OCI-LY7 (cell line): Measurements from ENCODE around the gene TDRD1. TPM values are rescaled to one million over a fixed set of nuclear protein-coding genes. Genes with fewer than 3 reads are reported as not detected.

Source experiments
- BruUV-seq: library from RNA; stranded (reverse); fragments of 400-500 nt; replicated peaks from 2 replicates; lab custom pipeline; 2021; lab: Mats Ljungman, UMichigan
- CTCF ChIA-PET: fragments of 300-600 bp; sonication (Branson Sonifier 250); formaldehyde crosslinking; loops from one replicate; lab custom pipeline; 2022; ENCODE audit warnings: antibody characterized with exemption; ENCODE audit not compliant: unreplicated experiment; lab: Charles Lee
- POLR2A ChIA-PET: fragments of 300-600 bp; sonication (Branson Sonifier 250); formaldehyde crosslinking; loops from one replicate; lab custom pipeline; 2022; ENCODE audit warnings: antibody characterized with exemption; lab: Charles Lee
- DNase-seq: peaks from one replicate; pipeline ENCODE4 v3.0.0-alpha.2; 2015; ENCODE audit warnings: low spot score
- H2AFZ ChIP-seq: fragments of 200-600 bp; sonication (generic), shearing (Covaris generic); 2 replicates; pipeline ENCODE4 v1.6.1; 2014; ENCODE audit warnings: mild to moderate bottlenecking, antibody characterized with exemption, low read length, moderate library complexity
- H3K27ac ChIP-seq: fragments of 200-600 bp; sonication (generic); 2 replicates; pipeline ENCODE4 v1.5.1; 2014; ENCODE audit warnings: mixed run types, low read depth, mild to moderate bottlenecking, moderate library complexity, low read length, inconsistent platforms; ENCODE audit not compliant: poor library complexity, severe bottlenecking
- H3K36me3 ChIP-seq: fragments of 200-600 bp; sonication (generic); 2 replicates; pipeline ENCODE4 v1.6.1; 2014; ENCODE audit warnings: mild to moderate bottlenecking, antibody characterized with exemption, low read length, moderate library complexity, mixed read lengths; ENCODE audit not compliant: insufficient read depth
- H3K4me1 ChIP-seq: fragments of 200-600 bp; sonication (generic); 2 replicates; pipeline ENCODE4 v1.5.1; 2014; ENCODE audit warnings: mild to moderate bottlenecking, low read length; ENCODE audit not compliant: insufficient read depth, poor library complexity, severe bottlenecking
- H3K4me2 ChIP-seq: fragments of 200-600 bp; sonication (generic); 2 replicates; pipeline ENCODE4 v1.6.1; 2014; ENCODE audit warnings: mild to moderate bottlenecking, low read length
- H3K4me3 ChIP-seq: fragments of 200-600 bp; sonication (generic); 2 replicates; pipeline ENCODE4 v1.5.1; 2014; ENCODE audit warnings: mild to moderate bottlenecking, low read depth, low read length; ENCODE audit not compliant: poor library complexity, severe bottlenecking
- H3K79me2 ChIP-seq: fragments of 200-600 bp; sonication (generic); 2 replicates; pipeline ENCODE4 v1.6.1; 2016; ENCODE audit warnings: low read depth, mild to moderate bottlenecking, low read length, moderate library complexity, mixed read lengths; ENCODE audit not compliant: insufficient read depth
- H3K9me2 ChIP-seq: fragments of 200-600 bp; sonication (generic); 2 replicates; pipeline ENCODE4 v1.6.1; 2016; ENCODE audit warnings: mild to moderate bottlenecking, low read length, mixed read lengths; ENCODE audit not compliant: insufficient read depth
- H3K9me3 ChIP-seq: fragments of 200-600 bp; sonication (generic); 2 replicates; pipeline ENCODE4 v1.6.1; 2014; ENCODE audit warnings: mild to moderate bottlenecking, mixed run types, low read length, mixed read lengths
- H4K20me1 ChIP-seq: fragments of 200-600 bp; sonication (generic); 2 replicates; pipeline ENCODE4 v1.6.1; 2014; ENCODE audit warnings: mild to moderate bottlenecking, antibody characterized with exemption, low read length, moderate library complexity, mixed read lengths; ENCODE audit not compliant: insufficient read depth
- EZH2phosphoT487 ChIP-seq: fragments of 200-600 bp; sonication (generic); IDR thresholded peaks from 2 replicates; pipeline ENCODE4 v1.6.1; 2018; ENCODE audit warnings: low read depth, borderline replicate concordance, mild to moderate bottlenecking, mixed run types, antibody characterized with exemption, low read length, moderate library complexity, mixed read lengths
- intact Hi-C: fragments of 100-400 bp; cut with micrococcal nuclease; formaldehyde crosslinking; loops from one replicate; pipeline ENCODE4 v1.10.0; 2022; ENCODE audit not compliant: unreplicated experiment
- total RNA-seq, 2 experiments: library from RNA; depleted of rRNA in 1 of 2; stranded (reverse); fragments of >200 nt in 1 of 2; shearing (Covaris generic) in 1 of 2; gene quantifications; 2 replicates each; pipeline ENCODE4 v1.2.3, GENCODE V29; 2014 to 2022
- TF ChIP-seq, protein P1 (sequence below): fragments of 200-600 bp; sonication (generic); conservative IDR thresholded peaks from 2 replicates; pipeline ENCODE4 v1.5.1; 2014; ENCODE audit warnings: mild to moderate bottlenecking, antibody characterized with exemption, low read length, moderate library complexity, mixed read lengths

Gene TDRD1
- total RNA-seq, 2 experiments from 2014 or later = not detected

DNA sequence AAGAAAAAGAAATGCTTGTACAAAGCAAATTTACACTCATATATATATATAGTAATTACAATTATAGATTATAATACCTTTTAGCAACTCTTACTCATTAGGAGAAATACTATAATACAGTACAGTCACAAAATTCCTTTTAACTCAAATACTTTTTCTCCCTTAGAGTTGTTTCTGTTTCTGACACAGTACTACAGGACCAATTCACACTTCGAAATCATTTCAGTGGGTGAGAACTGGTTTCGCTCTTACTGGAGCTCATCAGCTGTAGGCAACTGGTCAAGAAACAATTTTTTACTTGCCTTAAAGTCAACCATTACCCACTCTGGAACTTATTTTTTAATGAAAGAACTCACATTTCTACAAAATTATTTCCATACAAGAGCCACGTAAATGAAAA lies 11.2 kb upstream of the TDRD1 start:
- Histone ChIP-seq H4K20me1 (no peaks in the 10 kb centered on the region), H3K9me2 (no peaks in the 10 kb centered on the region), H2AFZ (no peak overlapping the region), H3K36me3 (peaks cover 28% of the 10 kb centered on the region), H3K79me2 (peaks cover 21% of the 10 kb centered on the region; the same call in 1 of the 2 replicates), H3K4me3 (no peak overlapping the region), H3K27ac (no peak overlapping the region), H3K4me1 (peaks cover 10% of the 10 kb centered on the region), H3K4me2 (no peak overlapping the region), H3K9me3 (peaks cover 4% of the 10 kb centered on the region; the same call in 1 of the 2 replicates)
- CTCF ChIA-PET = no interaction called here
- BruUV-seq = no TSS peak
- intact Hi-C loops = no loop called here
- POLR2A ChIA-PET = interaction anchor here (0.7 to 1.5 kb wide), 2 partner anchors 8 to 11 kb away, joined by 4 to 6 read pairs; no protein-coding TSS in a partner anchor
- no peak for DNase-seq
- TF ChIP-seq, protein P1, sequence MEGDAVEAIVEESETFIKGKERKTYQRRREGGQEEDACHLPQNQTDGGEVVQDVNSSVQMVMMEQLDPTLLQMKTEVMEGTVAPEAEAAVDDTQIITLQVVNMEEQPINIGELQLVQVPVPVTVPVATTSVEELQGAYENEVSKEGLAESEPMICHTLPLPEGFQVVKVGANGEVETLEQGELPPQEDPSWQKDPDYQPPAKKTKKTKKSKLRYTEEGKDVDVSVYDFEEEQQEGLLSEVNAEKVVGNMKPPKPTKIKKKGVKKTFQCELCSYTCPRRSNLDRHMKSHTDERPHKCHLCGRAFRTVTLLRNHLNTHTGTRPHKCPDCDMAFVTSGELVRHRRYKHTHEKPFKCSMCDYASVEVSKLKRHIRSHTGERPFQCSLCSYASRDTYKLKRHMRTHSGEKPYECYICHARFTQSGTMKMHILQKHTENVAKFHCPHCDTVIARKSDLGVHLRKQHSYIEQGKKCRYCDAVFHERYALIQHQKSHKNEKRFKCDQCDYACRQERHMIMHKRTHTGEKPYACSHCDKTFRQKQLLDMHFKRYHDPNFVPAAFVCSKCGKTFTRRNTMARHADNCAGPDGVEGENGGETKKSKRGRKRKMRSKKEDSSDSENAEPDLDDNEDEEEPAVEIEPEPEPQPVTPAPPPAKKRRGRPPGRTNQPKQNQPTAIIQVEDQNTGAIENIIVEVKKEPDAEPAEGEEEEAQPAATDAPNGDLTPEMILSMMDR = no peak
- TF ChIP-seq EZH2phosphoT487 = no peak

DNA sequence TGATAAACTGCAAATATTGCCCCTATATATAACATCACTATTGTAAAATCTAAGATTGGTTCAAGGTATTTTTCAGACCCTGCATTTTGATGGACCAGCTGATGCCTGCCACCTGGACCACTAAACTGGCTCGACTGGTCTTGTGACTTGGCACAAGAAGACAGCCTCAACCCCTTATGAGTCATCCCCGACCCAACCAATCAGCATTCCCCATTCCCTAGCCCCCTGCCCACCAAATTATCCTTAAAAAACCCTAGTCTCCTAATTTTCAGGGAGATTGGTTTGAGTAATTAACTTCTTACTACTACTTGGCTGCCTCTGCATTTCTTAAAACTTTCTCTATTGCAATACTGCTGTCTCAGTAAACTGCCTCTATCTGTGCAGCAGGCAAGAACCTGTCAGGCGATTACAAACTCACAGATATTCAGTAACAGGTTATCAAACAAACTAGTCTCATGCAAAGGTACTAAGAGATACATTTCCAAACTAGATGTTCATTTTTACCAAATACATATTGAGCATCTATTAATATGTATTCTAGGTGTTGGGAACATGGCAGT lies 10.6 kb upstream of the TDRD1 start:
- Histone ChIP-seq H3K9me2 (no peaks in the 10 kb centered on the region), H4K20me1 (no peaks in the 10 kb centered on the region), H3K4me2 (no peak overlapping the region), H2AFZ (no peak overlapping the region), H3K79me2 (peaks cover 21% of the 10 kb centered on the region; the same call in 1 of the 2 replicates), H3K4me1 (peaks cover 11% of the 10 kb centered on the region), H3K27ac (no peak overlapping the region), H3K9me3 (peaks cover 4% of the 10 kb centered on the region; the same call in 1 of the 2 replicates), H3K4me3 (no peak overlapping the region), H3K36me3 (peaks cover 28% of the 10 kb centered on the region)
- ChIA-PET CTCF (no interaction called here), POLR2A (interaction anchor here (0.7 kb wide), 1 partner anchor 662 kb away, joined by 6 read pairs; no protein-coding TSS in a partner anchor)
- TF ChIP-seq EZH2phosphoT487 = no peak
- TF ChIP-seq, protein P1 = no peak
- no TSS peak for BruUV-seq
- intact Hi-C loops = no loop called here
- DNase-seq = peak; percentile 14

DNA sequence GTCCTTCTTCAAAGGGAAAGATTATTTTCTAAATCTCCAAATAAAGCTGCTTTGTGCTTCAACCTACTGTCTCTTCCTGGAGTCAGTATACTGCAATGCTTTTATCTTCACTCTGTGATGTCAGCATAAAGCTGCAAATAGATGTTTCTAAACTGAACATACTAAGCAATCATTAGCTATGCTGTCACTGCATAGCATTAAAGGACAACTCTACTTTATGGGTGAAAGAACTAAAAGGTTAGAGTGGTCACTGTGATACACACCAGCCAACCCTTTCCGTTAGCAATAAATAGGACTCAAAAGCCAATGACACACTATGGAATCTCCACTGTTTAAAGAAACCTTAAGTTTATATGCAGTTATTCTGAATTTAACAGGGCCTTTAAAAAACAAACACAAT lies 6.9 kb upstream of the TDRD1 start:
- intact Hi-C loops = loop anchor here (5.0 to 10.0 kb wide), 4 partner anchors 315 to 653 kb away; partner anchors contain the start of genes CASP7 and FHIP2A
- Histone ChIP-seq H2AFZ (no peak overlapping the region), H3K4me2 (peak overlapping the region; percentile 86), H4K20me1 (no peaks in the 10 kb centered on the region), H3K4me3 (peak overlapping the region; percentile 73), H3K9me2 (no peaks in the 10 kb centered on the region), H3K36me3 (peaks cover 26% of the 10 kb centered on the region), H3K27ac (no peak overlapping the region), H3K9me3 (peaks cover 4% of the 10 kb centered on the region; the same call in 1 of the 2 replicates), H3K4me1 (peaks cover 16% of the 10 kb centered on the region), H3K79me2 (peaks cover 20% of the 10 kb centered on the region; the same call in 1 of the 2 replicates)
- POLR2A ChIA-PET = interaction anchor here (0.5 to 1.1 kb wide), 6 partner anchors 14 to 367 kb away, joined by 3 to 6 read pairs (median 3); no protein-coding TSS in a partner anchor
- CTCF ChIA-PET = no interaction called here
- BruUV-seq = no TSS peak
- peak; percentile 11 for DNase-seq
- TF ChIP-seq EZH2phosphoT487 = no peak
- TF ChIP-seq, protein P1 = no peak
